Esophagus muscularis mucosa (tissue), 3 donors: ENCODE results near the gene SLC22A5.

Experiments
- CTCF ChIP-seq, 3 experiments: fragments of 200-600 bp in 2 of 3; fragments of 450-650 bp in 1 of 3; sonication (generic) in 2 of 3; IDR thresholded peaks; one replicate each; pipeline ENCODE4 v1.5.1; 2017 to 2019; ENCODE audit warnings: antibody characterized with exemption in 3 of 3, mild to moderate bottlenecking in 2 of 3, moderate library complexity in 1 of 3
- POLR2AphosphoS5 ChIP-seq, 2 donors: sonication (generic); formaldehyde crosslinking; IDR thresholded peaks; one replicate each; pipeline ENCODE4 v1.6.1; 2017; ENCODE audit warnings: antibody characterized with exemption in 2 of 2

GRCh38 chr5:132363431-132364112 lies 5.9 kb upstream of the SLC22A5 start:
- no peak for TF ChIP-seq CTCF (IDR thresholded peaks at IDR 0.05)
- peak; percentile 80 to 82 for TF ChIP-seq POLR2AphosphoS5 (IDR thresholded peaks at IDR 0.05)
